Measurements from ENCODE around the gene ANGEL2.
"Not testable (repeated sequence)": the region's sequence is repeated elsewhere in the genome, so short reads cannot be mapped to it uniquely, and the experiment has no call there.

The ANGEL2 gene

GRCh38 chr1:213017447-213018273 is 2.0 kb upstream of the ANGEL2 start:
- DNase-seq = no peak

- no peak for DNase-seq
Measured at GRCh38 chr1:213014642-213015041, 1.0 kb downstream of the ANGEL2 start.

GRCh38 chr1:213008564-213008963 is 7.1 kb downstream of the ANGEL2 start:
- DNase-seq = no peak

- no peak for DNase-seq
Measured at GRCh38 chr1:213003256-213003655, 12.4 kb downstream of the ANGEL2 start.

GRCh38 chr1:212994926-212995325 is 20.7 kb downstream of the ANGEL2 start:
- no peak for DNase-seq

GRCh38 chr1:212993960-212994359 is 21.7 kb downstream of the ANGEL2 start:
- DNase-seq = not testable (repeated sequence)

- no peak for DNase-seq
Measured at GRCh38 chr1:212990276-212990675, 25.4 kb downstream of the ANGEL2 start.

GRCh38 chr1:212987702-212988322 is 27.9 kb downstream of the ANGEL2 start:
- DNase-seq = no peak

- no peak for DNase-seq
Measured at GRCh38 chr1:212986551-212986950, 29.1 kb downstream of the ANGEL2 start.

GRCh38 chr1:212984522-212985291 is 31.0 kb downstream of the ANGEL2 start:
- DNase-seq = no peak

GRCh38 chr1:212983482-212983881 is 32.2 kb downstream of the ANGEL2 start:
- no peak for DNase-seq

- no peak for DNase-seq
Measured at GRCh38 chr1:212982430-212983152, 33.1 kb downstream of the ANGEL2 start.

GRCh38 chr1:212981571-212982328 is 33.9 kb downstream of the ANGEL2 start:
- no peak for DNase-seq

GRCh38 chr1:212981025-212981495 is 34.6 kb downstream of the ANGEL2 start:
- no peak for DNase-seq

GRCh38 chr1:212980123-212980785 is 35.4 kb downstream of the ANGEL2 start:
- no peak for DNase-seq

GRCh38 chr1:212979340-212980122 is 36.1 kb downstream of the ANGEL2 start:
- DNase-seq = peak; percentile 58

- no peak for DNase-seq
Measured at GRCh38 chr1:212977781-212978645, 37.7 kb downstream of the ANGEL2 start.

GRCh38 chr1:212976586-212976985 is 39.1 kb downstream of the ANGEL2 start:
- no peak for DNase-seq

- no peak for DNase-seq
Measured at GRCh38 chr1:212975111-212975918, 40.4 kb downstream of the ANGEL2 start.
